BE2C (cell line): Measurements from ENCODE around the gene HS3ST5.

Source experiments
- DNase-seq: peaks from one replicate; pipeline ENCODE4 v3.0.0-alpha.2; 2020
- H3K27me3 ChIP-seq: fragments of 250-450 bp; sonication (Bioruptor Pico); 2 replicates; pipeline ENCODE4 v1.5.1; 2020; ENCODE audit warnings: mild to moderate bottlenecking
- H3K36me3 ChIP-seq: fragments of 250-450 bp; sonication (Bioruptor Pico); 2 replicates; pipeline ENCODE4 v1.5.1; 2020; ENCODE audit warnings: mild to moderate bottlenecking
- H3K4me1 ChIP-seq: fragments of 250-450 bp; sonication (Bioruptor Pico); 2 replicates; pipeline ENCODE4 v1.5.1; 2020
- H3K4me3 ChIP-seq: 2 replicates; pipeline ENCODE4 v1.5.1; 2011; ENCODE audit warnings: low read depth, low read length
- H3K9me3 ChIP-seq: fragments of 250-450 bp; sonication (Bioruptor Pico); 2 replicates; pipeline ENCODE4 v1.5.1; 2020
- TF ChIP-seq, protein P1 (sequence below): IDR thresholded peaks from 2 replicates; pipeline ENCODE4 v1.5.1; 2012; ENCODE audit warnings: mild to moderate bottlenecking, low read depth, low read length

Gene HS3ST5

DNA sequence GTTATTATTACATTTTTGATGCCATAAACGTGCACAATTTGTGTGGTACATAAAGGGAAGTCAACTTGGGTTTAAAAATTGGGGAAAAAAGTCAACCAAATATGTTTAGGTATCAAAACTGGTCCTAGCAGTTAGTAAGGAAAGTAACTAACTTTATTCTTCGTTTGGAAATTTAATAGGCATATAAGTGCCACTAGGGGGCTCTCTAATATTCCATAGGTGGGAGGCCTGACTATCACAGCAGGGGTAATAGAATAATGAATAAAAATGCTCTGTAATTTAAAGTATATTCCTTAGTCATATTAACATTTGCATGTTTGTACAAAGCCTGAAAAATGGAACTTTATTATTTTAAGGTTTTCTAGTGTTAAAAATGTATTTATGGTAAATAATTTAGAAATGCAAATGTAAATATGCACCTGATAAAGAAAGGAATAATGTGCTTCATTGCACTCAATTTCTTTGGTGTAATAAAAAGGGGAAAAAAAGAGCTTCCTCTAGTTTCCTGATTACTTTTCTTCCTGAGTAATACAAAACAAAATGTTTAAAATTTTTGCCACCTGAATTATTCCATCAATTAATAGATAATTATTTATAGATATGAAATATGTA, 246.2 kb downstream of the HS3ST5 start:
- H3K9me3 ChIP-seq = no peaks in the 10 kb centered on the region
- peaks cover 10% of the 10 kb centered on the region for H3K4me1 ChIP-seq
- H3K27me3 ChIP-seq = no peaks in the 10 kb centered on the region
- H3K36me3 ChIP-seq = no peaks in the 10 kb centered on the region; the same call in 1 of the 2 replicates
- DNase-seq = peak; percentile 43
- TF ChIP-seq, protein P1, sequence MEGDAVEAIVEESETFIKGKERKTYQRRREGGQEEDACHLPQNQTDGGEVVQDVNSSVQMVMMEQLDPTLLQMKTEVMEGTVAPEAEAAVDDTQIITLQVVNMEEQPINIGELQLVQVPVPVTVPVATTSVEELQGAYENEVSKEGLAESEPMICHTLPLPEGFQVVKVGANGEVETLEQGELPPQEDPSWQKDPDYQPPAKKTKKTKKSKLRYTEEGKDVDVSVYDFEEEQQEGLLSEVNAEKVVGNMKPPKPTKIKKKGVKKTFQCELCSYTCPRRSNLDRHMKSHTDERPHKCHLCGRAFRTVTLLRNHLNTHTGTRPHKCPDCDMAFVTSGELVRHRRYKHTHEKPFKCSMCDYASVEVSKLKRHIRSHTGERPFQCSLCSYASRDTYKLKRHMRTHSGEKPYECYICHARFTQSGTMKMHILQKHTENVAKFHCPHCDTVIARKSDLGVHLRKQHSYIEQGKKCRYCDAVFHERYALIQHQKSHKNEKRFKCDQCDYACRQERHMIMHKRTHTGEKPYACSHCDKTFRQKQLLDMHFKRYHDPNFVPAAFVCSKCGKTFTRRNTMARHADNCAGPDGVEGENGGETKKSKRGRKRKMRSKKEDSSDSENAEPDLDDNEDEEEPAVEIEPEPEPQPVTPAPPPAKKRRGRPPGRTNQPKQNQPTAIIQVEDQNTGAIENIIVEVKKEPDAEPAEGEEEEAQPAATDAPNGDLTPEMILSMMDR = peak; percentile 78
- no peak overlapping the region for H3K4me3 ChIP-seq

DNA sequence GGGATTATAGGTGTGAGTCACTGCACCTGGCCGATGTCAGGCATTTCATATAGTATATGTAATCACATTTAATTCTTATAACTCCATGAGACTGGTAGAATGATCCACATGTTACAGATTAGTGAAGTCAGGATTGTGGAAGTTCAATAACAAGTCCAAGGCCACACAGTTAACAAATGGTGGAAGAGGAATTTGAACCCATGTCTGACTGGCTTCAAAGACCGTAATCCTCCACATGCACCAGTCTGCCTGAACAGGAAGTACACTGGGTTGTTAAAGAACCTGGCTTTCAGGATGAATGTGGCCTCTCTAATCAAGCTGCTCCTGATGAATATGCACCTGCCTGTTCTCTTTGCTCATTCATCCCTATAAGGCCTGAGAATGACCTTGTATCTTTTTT, 249.9 kb downstream of the HS3ST5 start:
- no peak for DNase-seq
- Histone ChIP-seq H3K27me3 (no peaks in the 10 kb centered on the region), H3K4me1 (peaks cover 4% of the 10 kb centered on the region), H3K9me3 (no peaks in the 10 kb centered on the region), H3K36me3 (no peaks in the 10 kb centered on the region; the same call in 1 of the 2 replicates), H3K4me3 (no peak overlapping the region)
- TF ChIP-seq, protein P1 = no peak

DNA sequence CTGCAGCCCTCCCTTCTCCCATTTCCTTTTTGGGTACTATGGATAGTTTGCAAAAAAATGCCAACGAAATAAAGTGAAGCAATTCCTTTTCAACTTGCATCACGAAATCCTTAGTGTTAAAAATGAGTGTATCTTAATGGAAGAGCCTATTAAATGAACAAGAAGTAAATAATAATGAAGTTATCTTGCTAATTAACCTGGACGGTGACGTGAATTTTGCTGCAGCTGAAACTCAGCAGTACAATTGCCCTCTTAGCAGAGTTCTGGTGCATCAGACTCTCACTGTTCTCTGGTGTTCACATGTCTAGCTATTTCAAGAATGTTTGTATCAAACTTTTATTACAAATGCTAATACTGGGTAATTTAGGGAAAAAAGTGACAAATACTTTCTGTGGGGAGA, 252.2 kb downstream of the HS3ST5 start:
- TF ChIP-seq, protein P1 = no peak
- no peak for DNase-seq

DNA sequence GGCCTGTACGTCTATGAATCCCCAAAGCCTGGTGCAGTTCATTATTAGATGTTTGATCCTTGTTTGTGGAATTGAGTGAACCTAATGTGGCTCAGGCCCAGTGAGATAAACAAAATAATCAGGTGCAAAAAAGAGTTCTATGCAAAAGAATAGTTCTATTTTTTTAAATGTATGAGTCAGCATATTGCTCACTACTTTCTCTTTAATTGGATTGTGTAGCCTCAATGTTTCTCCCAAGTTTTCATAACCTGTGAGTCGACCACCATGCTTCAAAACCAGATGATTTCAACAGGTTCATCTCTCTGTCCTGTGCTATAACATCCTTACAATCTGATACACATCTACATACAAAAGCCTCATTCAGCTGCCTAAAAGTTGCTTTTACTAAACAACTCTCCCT, 255.3 kb downstream of the HS3ST5 start:
- H3K9me3 ChIP-seq = no peaks in the 10 kb centered on the region
- H3K4me3 ChIP-seq = no peak overlapping the region
- no peaks in the 10 kb centered on the region for H3K4me1 ChIP-seq
- DNase-seq = no peak
- H3K36me3 ChIP-seq = no peaks in the 10 kb centered on the region
- no peaks in the 10 kb centered on the region for H3K27me3 ChIP-seq
- TF ChIP-seq, protein P1 = no peak

More for the DNA sequence above, 252.2 kb downstream of the HS3ST5 start:
- no peaks in the 10 kb centered on the region for H3K36me3 ChIP-seq
- no peaks in the 10 kb centered on the region for H3K27me3 ChIP-seq
- H3K9me3 ChIP-seq = no peaks in the 10 kb centered on the region
- H3K4me3 ChIP-seq = no peak overlapping the region
- no peaks in the 10 kb centered on the region for H3K4me1 ChIP-seq

DNA sequence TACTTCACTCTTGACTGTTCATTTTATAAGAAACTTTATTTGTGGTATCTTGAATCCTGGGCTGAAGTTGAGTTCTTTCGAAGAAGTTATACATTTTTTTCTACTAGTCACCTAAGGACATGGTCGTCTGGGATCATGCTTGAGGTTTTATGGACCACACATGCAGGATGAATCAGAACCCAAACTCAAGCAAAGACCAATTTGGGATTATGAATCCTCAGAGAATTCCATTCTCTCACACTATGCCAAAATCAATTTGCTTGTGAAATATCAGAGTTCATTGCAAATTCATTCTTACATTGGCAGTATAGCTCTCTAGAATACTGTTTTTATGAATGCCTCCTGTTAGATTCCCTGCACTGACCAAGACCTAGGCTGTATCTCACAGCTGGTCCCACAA, 257.6 kb downstream of the HS3ST5 start:
- TF ChIP-seq, protein P1 = no peak
- Histone ChIP-seq H3K4me1 (no peaks in the 10 kb centered on the region), H3K27me3 (no peaks in the 10 kb centered on the region), H3K9me3 (no peaks in the 10 kb centered on the region), H3K4me3 (no peak overlapping the region), H3K36me3 (peaks cover 6% of the 10 kb centered on the region)
- DNase-seq = no peak

DNA sequence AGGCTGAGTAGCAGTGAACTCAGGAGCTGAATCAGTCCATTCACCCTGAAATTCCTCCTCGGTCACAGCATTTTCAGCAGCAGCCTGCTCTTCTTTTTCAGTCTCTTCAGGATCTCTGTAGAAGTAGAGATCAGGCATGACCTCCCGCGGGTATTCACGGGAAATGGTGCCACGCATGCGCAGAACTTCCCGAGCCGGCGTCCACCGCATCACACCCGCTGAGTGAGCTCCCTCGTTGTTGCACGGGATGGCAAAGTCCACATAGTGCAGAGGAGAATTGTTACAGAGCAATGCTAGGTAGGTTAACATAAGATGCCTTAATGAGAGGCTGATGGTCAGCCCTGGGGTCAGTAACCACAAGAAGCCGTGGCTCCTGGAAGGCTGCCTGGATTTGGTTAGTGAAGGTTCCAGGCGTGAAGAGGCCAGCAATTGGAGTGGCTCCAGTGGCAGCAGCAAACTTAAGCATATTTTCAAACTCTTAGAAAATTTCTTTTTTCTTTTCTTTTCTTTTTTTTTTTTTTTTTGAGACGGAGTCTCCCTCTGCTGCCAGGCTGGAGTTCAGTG, 258.4 kb downstream of the HS3ST5 start:
- no peak for DNase-seq
- TF ChIP-seq, protein P1 = no peak
- Histone ChIP-seq H3K36me3 (peaks cover 12% of the 10 kb centered on the region), H3K27me3 (no peaks in the 10 kb centered on the region), H3K9me3 (no peaks in the 10 kb centered on the region), H3K4me1 (no peaks in the 10 kb centered on the region), H3K4me3 (no peak overlapping the region)
